Measurements from ENCODE around the gene BLNK.
"Not testable (repeated sequence)": the region's sequence is repeated elsewhere in the genome, so short reads cannot be mapped to it uniquely, and the experiment has no call there.

Gene BLNK

GRCh38 chr10:96218826-96219225, 52.5 kb downstream of the BLNK start:
- no peak for DNase-seq

GRCh38 chr10:96217711-96218110, 53.7 kb downstream of the BLNK start:
- no peak for DNase-seq

GRCh38 chr10:96216775-96217174, 54.6 kb downstream of the BLNK start:
- DNase-seq, result no peak

- no peak for DNase-seq
These were observed 58.5 kb downstream of the BLNK start for GRCh38 chr10:96212911-96213310.

- no peak for DNase-seq
These were observed 59.6 kb downstream of the BLNK start for GRCh38 chr10:96211764-96212163.

- DNase-seq, result no peak
These were observed 62.4 kb downstream of the BLNK start for GRCh38 chr10:96208946-96209345.

- no peak for DNase-seq
These were observed 63.1 kb downstream of the BLNK start for GRCh38 chr10:96208271-96208670.

GRCh38 chr10:96205580-96205979, 65.8 kb downstream of the BLNK start:
- no peak for DNase-seq

GRCh38 chr10:96201525-96201924, 69.8 kb downstream of the BLNK start:
- DNase-seq, result no peak

GRCh38 chr10:96189505-96189904, 81.9 kb downstream of the BLNK start:
- DNase-seq, result not testable (repeated sequence)

GRCh38 chr10:96188916-96189315, 82.5 kb downstream of the BLNK start:
- DNase-seq, result no peak

- DNase-seq, result no peak
These were observed 82.9 kb downstream of the BLNK start for GRCh38 chr10:96188421-96188820.

- DNase-seq, result no peak
These were observed 94.4 kb downstream of the BLNK start for GRCh38 chr10:96176985-96177384.

GRCh38 chr10:96172666-96173065, 98.7 kb downstream of the BLNK start:
- DNase-seq, result no peak

- no peak for DNase-seq
These were observed 101.1 kb downstream of the BLNK start for GRCh38 chr10:96170230-96170629.

GRCh38 chr10:96168546-96168945, 102.8 kb downstream of the BLNK start:
- no peak for DNase-seq

GRCh38 chr10:96165726-96166125, 105.6 kb downstream of the BLNK start:
- DNase-seq, result no peak

- DNase-seq, result peak; percentile 54
These were observed 118.3 kb downstream of the BLNK start for GRCh38 chr10:96153070-96153469.

- no peak for DNase-seq
These were observed 118.9 kb downstream of the BLNK start for GRCh38 chr10:96152437-96152836.
